ENCODE results near the gene KLHL2.
"Not testable (repeated sequence)": the region's sequence is repeated elsewhere in the genome, so short reads cannot be mapped to it uniquely, and the experiment has no call there.

The KLHL2 gene

GRCh38 chr4:165327211-165328100 lies 120.1 kb downstream of the KLHL2 start, which contains the start of gene MSMO1:
TSS of gene MSMO1 (plus strand) at chr4:165327669. CDS start at chr4:165333371, 5,702 bp downstream.
- H3K36me3 Mint-ChIP-seq (ENCODE audit: low read depth) = peaks cover 35% of the 10 kb centered on the region
- intact Hi-C loops (cut with micrococcal nuclease) = loop anchor here (1.0 to 5.0 kb wide), 3 partner anchors 121 to 215 kb away; partner anchors contain the start of genes KLHL2 and TMEM192
- H3K4me3 Mint-ChIP-seq = no peak within 1 kb of the TSS
- H3K27ac Mint-ChIP-seq = no peak within 1 kb of the TSS
- H3K9me3 Mint-ChIP-seq = no peaks in the 10 kb centered on the region
- H3K4me1 Mint-ChIP-seq (ENCODE audit: low read depth) = peaks cover 44% of the 10 kb centered on the region
- no peaks in the 10 kb centered on the region for H3K27me3 Mint-ChIP-seq

- peaks cover 35% of the 10 kb centered on the region for H3K36me3 Mint-ChIP-seq (ENCODE audit: low read depth)
- no peaks in the 10 kb centered on the region for H3K9me3 Mint-ChIP-seq
- peaks cover 49% of the 10 kb centered on the region for H3K4me1 Mint-ChIP-seq (ENCODE audit: low read depth)
- intact Hi-C loops (cut with micrococcal nuclease) = loop anchor here (5.0 kb wide), 1 partner anchor 196 kb away; no protein-coding TSS in a partner anchor
- no peak overlapping the region for H3K27ac Mint-ChIP-seq
- H3K4me3 Mint-ChIP-seq = no peak overlapping the region
- H3K27me3 Mint-ChIP-seq = no peaks in the 10 kb centered on the region
These were observed 120.7 kb downstream of the KLHL2 start for GRCh38 chr4:165328101-165328425.

- peaks cover 49% of the 10 kb centered on the region for H3K4me1 Mint-ChIP-seq (ENCODE audit: low read depth)
- intact Hi-C loops (cut with micrococcal nuclease) = loop anchor here (5.0 kb wide), 1 partner anchor 196 kb away; no protein-coding TSS in a partner anchor
- H3K4me3 Mint-ChIP-seq = no peak overlapping the region
- no peak overlapping the region for H3K27ac Mint-ChIP-seq
- H3K36me3 Mint-ChIP-seq (ENCODE audit: low read depth) = peaks cover 30% of the 10 kb centered on the region
- H3K27me3 Mint-ChIP-seq = no peaks in the 10 kb centered on the region
- H3K9me3 Mint-ChIP-seq = no peaks in the 10 kb centered on the region
These were observed 121.3 kb downstream of the KLHL2 start for GRCh38 chr4:165328708-165329107.

GRCh38 chr4:165330071-165330470 lies 122.7 kb downstream of the KLHL2 start:
- Mint-ChIP-seq H3K4me3 (no peak overlapping the region), H3K4me1 (ENCODE audit: low read depth) (peaks cover 49% of the 10 kb centered on the region), H3K27ac (no peak overlapping the region), H3K36me3 (ENCODE audit: low read depth) (peaks cover 35% of the 10 kb centered on the region), H3K9me3 (no peaks in the 10 kb centered on the region), H3K27me3 (no peaks in the 10 kb centered on the region)
- intact Hi-C loops (cut with micrococcal nuclease) = no loop called here

- Mint-ChIP-seq H3K27ac (peak overlapping the region; percentile 7), H3K4me3 (no peak overlapping the region), H3K36me3 (ENCODE audit: low read depth) (peaks cover 41% of the 10 kb centered on the region), H3K4me1 (ENCODE audit: low read depth) (peaks cover 43% of the 10 kb centered on the region), H3K27me3 (no peaks in the 10 kb centered on the region), H3K9me3 (no peaks in the 10 kb centered on the region)
- intact Hi-C loops (cut with micrococcal nuclease) = no loop called here
These were observed 123.3 kb downstream of the KLHL2 start for GRCh38 chr4:165330666-165331065.

- Mint-ChIP-seq H3K4me1 (ENCODE audit: low read depth) (peaks cover 36% of the 10 kb centered on the region), H3K27ac (peak overlapping the region; percentile 10), H3K27me3 (no peaks in the 10 kb centered on the region), H3K9me3 (no peaks in the 10 kb centered on the region), H3K36me3 (ENCODE audit: low read depth) (peaks cover 42% of the 10 kb centered on the region), H3K4me3 (no peak overlapping the region)
- intact Hi-C loops (cut with micrococcal nuclease) = no loop called here
These were observed 124.0 kb downstream of the KLHL2 start for GRCh38 chr4:165331359-165331758.

GRCh38 chr4:165331823-165332222 lies 124.5 kb downstream of the KLHL2 start:
- H3K4me3 Mint-ChIP-seq = no peak overlapping the region
- H3K36me3 Mint-ChIP-seq (ENCODE audit: low read depth) = peaks cover 47% of the 10 kb centered on the region
- intact Hi-C loops (cut with micrococcal nuclease) = no loop called here
- H3K27me3 Mint-ChIP-seq = no peaks in the 10 kb centered on the region
- no peaks in the 10 kb centered on the region for H3K9me3 Mint-ChIP-seq
- H3K27ac Mint-ChIP-seq = peak overlapping the region; percentile 10
- peaks cover 32% of the 10 kb centered on the region for H3K4me1 Mint-ChIP-seq (ENCODE audit: low read depth)

GRCh38 chr4:165332502-165332901 lies 125.1 kb downstream of the KLHL2 start:
- Mint-ChIP-seq H3K4me1 (ENCODE audit: low read depth) (peaks cover 32% of the 10 kb centered on the region), H3K27me3 (no peaks in the 10 kb centered on the region), H3K27ac (peak overlapping the region; percentile 10), H3K9me3 (no peaks in the 10 kb centered on the region), H3K4me3 (no peak overlapping the region), H3K36me3 (ENCODE audit: low read depth) (peaks cover 54% of the 10 kb centered on the region)
- intact Hi-C loops (cut with micrococcal nuclease) = no loop called here

GRCh38 chr4:165335163-165335703 lies 127.9 kb downstream of the KLHL2 start:
- H3K36me3 Mint-ChIP-seq (ENCODE audit: low read depth) = peaks cover 60% of the 10 kb centered on the region
- intact Hi-C loops (cut with micrococcal nuclease) = no loop called here
- no peak overlapping the region for H3K27ac Mint-ChIP-seq
- peaks cover 27% of the 10 kb centered on the region for H3K4me1 Mint-ChIP-seq (ENCODE audit: low read depth)
- no peak overlapping the region for H3K4me3 Mint-ChIP-seq
- no peaks in the 10 kb centered on the region for H3K9me3 Mint-ChIP-seq
- H3K27me3 Mint-ChIP-seq = no peaks in the 10 kb centered on the region

GRCh38 chr4:165336743-165337142 lies 129.4 kb downstream of the KLHL2 start:
- Mint-ChIP-seq H3K4me1 (ENCODE audit: low read depth) (peaks cover 12% of the 10 kb centered on the region), H3K27ac (no peak overlapping the region), H3K36me3 (ENCODE audit: low read depth) (peaks cover 50% of the 10 kb centered on the region), H3K4me3 (no peak overlapping the region), H3K9me3 (no peaks in the 10 kb centered on the region), H3K27me3 (no peaks in the 10 kb centered on the region)
- intact Hi-C loops (cut with micrococcal nuclease) = no loop called here

GRCh38 chr4:165342340-165342739 lies 135.0 kb downstream of the KLHL2 start:
- H3K27ac Mint-ChIP-seq; H3K9me3 Mint-ChIP-seq; H3K4me1 Mint-ChIP-seq (ENCODE audit: low read depth); H3K27me3 Mint-ChIP-seq; H3K4me3 Mint-ChIP-seq: not testable (repeated sequence)
- intact Hi-C loops (cut with micrococcal nuclease) = loop anchor here (5.0 kb wide), 1 partner anchor 210 kb away; no protein-coding TSS in a partner anchor
- peaks cover 16% of the 10 kb centered on the region for H3K36me3 Mint-ChIP-seq (ENCODE audit: low read depth)

GRCh38 chr4:165343353-165344191 lies 136.2 kb downstream of the KLHL2 start:
- no peak overlapping the region for H3K27ac Mint-ChIP-seq
- H3K27me3 Mint-ChIP-seq = no peaks in the 10 kb centered on the region
- H3K4me1 Mint-ChIP-seq (ENCODE audit: low read depth) = no peaks in the 10 kb centered on the region
- intact Hi-C loops (cut with micrococcal nuclease) = loop anchor here (5.0 kb wide), 1 partner anchor 211 kb away; no protein-coding TSS in a partner anchor
- H3K4me3 Mint-ChIP-seq = no peak overlapping the region
- no peaks in the 10 kb centered on the region for H3K9me3 Mint-ChIP-seq
- peaks cover 13% of the 10 kb centered on the region for H3K36me3 Mint-ChIP-seq (ENCODE audit: low read depth)

GRCh38 chr4:165345666-165346417 lies 138.5 kb downstream of the KLHL2 start:
- H3K9me3 Mint-ChIP-seq = no peaks in the 10 kb centered on the region
- no peak overlapping the region for H3K4me3 Mint-ChIP-seq
- H3K4me1 Mint-ChIP-seq (ENCODE audit: low read depth) = peaks cover 5% of the 10 kb centered on the region
- no peaks in the 10 kb centered on the region for H3K27me3 Mint-ChIP-seq
- H3K36me3 Mint-ChIP-seq (ENCODE audit: low read depth) = peaks cover 6% of the 10 kb centered on the region
- intact Hi-C loops (cut with micrococcal nuclease) = no loop called here
- H3K27ac Mint-ChIP-seq = no peak overlapping the region

All from dendritic cell treated with granulocyte-macrophage colony-stimulating factor and Interleukin-4, amounts not matched to agents 40 ng/mL and 50 ng/mL, for 4 days (primary cell).